H9 (cell line): ENCODE data around the gene ATP4A. TPM values are rescaled to one million over a fixed set of nuclear protein-coding genes. Genes with fewer than 3 reads are reported as not detected.

ENCODE experiments used
- DNase-seq: peaks from one replicate; pipeline ENCODE4 v3.0.0-alpha.2; 2017
- H2AFZ ChIP-seq: one replicate; pipeline ENCODE4 v1.6.1; 2013; ENCODE audit warnings: mild to moderate bottlenecking, low read length, control low read depth, moderate library complexity
- H2AK5ac ChIP-seq: 2 replicates; pipeline ENCODE4 v1.6.1; 2013; ENCODE audit warnings: low read length, control low read depth, mixed read lengths; ENCODE audit not compliant: insufficient read length
- H2BK120ac ChIP-seq: one replicate; pipeline ENCODE4 v1.6.1; 2013; ENCODE audit warnings: low read depth, mild to moderate bottlenecking, low read length, control low read depth, inconsistent platforms; ENCODE audit not compliant: poor library complexity, severe bottlenecking
- H2BK12ac ChIP-seq: 2 replicates; pipeline ENCODE4 v1.6.1; 2013; ENCODE audit warnings: low read length, control low read depth, mixed read lengths, low read depth; ENCODE audit not compliant: insufficient read length
- H2BK15ac ChIP-seq: 2 replicates; pipeline ENCODE4 v1.6.1; 2013; ENCODE audit warnings: low read depth, low read length, control low read depth
- H2BK20ac ChIP-seq: one replicate; pipeline ENCODE4 v1.6.1; 2013; ENCODE audit warnings: low read depth, mild to moderate bottlenecking, low read length, control low read depth, inconsistent platforms; ENCODE audit not compliant: poor library complexity, severe bottlenecking
- H2BK5ac ChIP-seq: 2 replicates; pipeline ENCODE4 v1.6.1; 2013; ENCODE audit warnings: low read length, control low read depth, mixed read lengths; ENCODE audit not compliant: insufficient read length
- H3K14ac ChIP-seq: 2 replicates; pipeline ENCODE4 v1.6.1; 2013; ENCODE audit warnings: low read length, control low read depth; ENCODE audit not compliant: insufficient read depth
- H3K18ac ChIP-seq: 2 replicates; pipeline ENCODE4 v1.6.1; 2013; ENCODE audit warnings: low read depth, mild to moderate bottlenecking, mixed read lengths, low read length, control low read depth; ENCODE audit not compliant: insufficient read length
- H3K23ac ChIP-seq: 2 replicates; pipeline ENCODE4 v1.6.1; 2013; ENCODE audit warnings: low read length, control low read depth, mixed read lengths, low read depth; ENCODE audit not compliant: insufficient read length
- H3K23me2 ChIP-seq: 2 replicates; pipeline ENCODE4 v1.6.1; 2013; ENCODE audit warnings: low read depth, mild to moderate bottlenecking, mixed read lengths, low read length, control low read depth; ENCODE audit not compliant: insufficient read length, poor library complexity, severe bottlenecking
- H3K27ac ChIP-seq: 2 replicates; pipeline ENCODE4 v1.5.1; 2013; ENCODE audit warnings: low read length, control low read depth, mixed read lengths, low read depth; ENCODE audit not compliant: insufficient read length
- H3K27me3 ChIP-seq: 2 replicates; pipeline ENCODE4 v1.6.1; 2013; ENCODE audit warnings: low read length, control low read depth, inconsistent platforms; ENCODE audit not compliant: insufficient read depth
- H3K4ac ChIP-seq: 2 replicates; pipeline ENCODE4 v1.6.1; 2013; ENCODE audit warnings: low read depth, mild to moderate bottlenecking, control low read depth, inconsistent platforms, low read length, moderate library complexity
- H3K4me1 ChIP-seq: 2 replicates; pipeline ENCODE4 v1.6.1; 2013; ENCODE audit warnings: low read length, control low read depth, inconsistent platforms; ENCODE audit not compliant: insufficient read depth
- H3K4me2 ChIP-seq: 2 replicates; pipeline ENCODE4 v1.6.1; 2013; ENCODE audit warnings: low read length, control low read depth, mixed read lengths; ENCODE audit not compliant: insufficient read length, insufficient read depth
- H3K56ac ChIP-seq: 2 replicates; pipeline ENCODE4 v1.6.1; 2013; ENCODE audit warnings: low read depth, mild to moderate bottlenecking, mixed read lengths, low read length, control low read depth; ENCODE audit not compliant: insufficient read length
- H3K79me1 ChIP-seq: 2 replicates; pipeline ENCODE4 v1.6.1; 2013; ENCODE audit warnings: low read depth, mild to moderate bottlenecking, moderate library complexity, low read length, control low read depth, inconsistent platforms; ENCODE audit not compliant: insufficient read depth, poor library complexity, severe bottlenecking
- H3K79me2 ChIP-seq: 2 replicates; pipeline ENCODE4 v1.6.1; 2013; ENCODE audit warnings: low read length, control low read depth, inconsistent platforms; ENCODE audit not compliant: insufficient read depth
- H3K9ac ChIP-seq: 2 replicates; pipeline ENCODE4 v1.6.1; 2013; ENCODE audit warnings: low read length, control low read depth, mixed read lengths; ENCODE audit not compliant: insufficient read length; ENCODE audit errors: extremely low read depth
- H3K9me3 ChIP-seq: one replicate; pipeline ENCODE4 v1.6.1; 2013; ENCODE audit warnings: low read depth, low read length, inconsistent platforms; ENCODE audit not compliant: control insufficient read depth
- H3T11ph ChIP-seq: one replicate; pipeline ENCODE4 v1.6.1; 2013; ENCODE audit warnings: mild to moderate bottlenecking, low read length, control low read depth, inconsistent platforms
- H4K20me1 ChIP-seq: one replicate; pipeline ENCODE4 v1.6.1; 2013; ENCODE audit not compliant: control insufficient read depth, insufficient read length, insufficient read depth
- H4K5ac ChIP-seq: 2 replicates; pipeline ENCODE4 v1.6.1; 2013; ENCODE audit warnings: low read depth, mild to moderate bottlenecking, mixed read lengths, low read length, control low read depth; ENCODE audit not compliant: insufficient read length
- H4K8ac ChIP-seq: replicated peaks from 2 replicates; pipeline ENCODE4 v1.6.1; 2013; ENCODE audit warnings: low read length, control low read depth, mixed read lengths, low read depth; ENCODE audit not compliant: insufficient read length
- H4K91ac ChIP-seq: 2 replicates; pipeline ENCODE4 v1.6.1; 2013; ENCODE audit warnings: low read depth, mild to moderate bottlenecking, moderate library complexity, mixed read lengths, low read length, control low read depth; ENCODE audit not compliant: insufficient read length
- H3K27ac Mint-ChIP-seq, 3 experiments: 2 replicates in 2 of 3; 3 replicates in 1 of 3; pipeline ENCODE4 v1.8.0; 2020 to 2021; ENCODE audit warnings: mixed read lengths in 3 of 3, mild to moderate bottlenecking in 1 of 3, moderate library complexity in 1 of 3
- H3K27me3 Mint-ChIP-seq: 2 replicates; pipeline ENCODE4 v1.8.0; 2021; ENCODE audit warnings: low read depth, mild to moderate bottlenecking, moderate library complexity, mixed read lengths
- H3K36me3 Mint-ChIP-seq, 3 experiments: 2 replicates in 2 of 3; 3 replicates in 1 of 3; pipeline ENCODE4 v1.8.0; 2020 to 2021; ENCODE audit warnings: low read depth in 3 of 3, mixed read lengths in 3 of 3; ENCODE audit not compliant: insufficient read depth in 1 of 3
- H3K4me1 Mint-ChIP-seq, 2 experiments: 2 replicates each; pipeline ENCODE4 v1.8.0; 2020; ENCODE audit warnings: mixed read lengths in 2 of 2
- H3K4me3 Mint-ChIP-seq, 2 experiments: 2 replicates in 1 of 2; 3 replicates in 1 of 2; pipeline ENCODE4 v1.8.0; 2020 to 2021; ENCODE audit warnings: mild to moderate bottlenecking in 2 of 2, mixed read lengths in 2 of 2, moderate library complexity in 1 of 2
- H3K9me3 Mint-ChIP-seq, 2 experiments: 2 replicates in 1 of 2; 3 replicates in 1 of 2; pipeline ENCODE4 v1.8.0; 2020; ENCODE audit warnings: mild to moderate bottlenecking in 2 of 2, mixed read lengths in 2 of 2, moderate library complexity in 1 of 2
- WGBS: extraction: QIAGEN DNeasy Blood & Tissue Kit; methylation state at CpG from one replicate; pipeline ENCODE4 v1.1.7; 2013; ENCODE audit warnings: missing lambda C conversion rate, low lambda C conversion rate, mixed read lengths; ENCODE audit not compliant: insufficient read length; ENCODE audit errors: extremely low coverage; 5-methylcytosine and 5-hydroxymethylcytosine counted together
- total RNA-seq: library from RNA; stranded (reverse); gene quantifications from 2 replicates; pipeline ENCODE4 v1.2.1, GENCODE V29; 2021
- TF ChIP-seq, protein P1 (sequence below): fragments of 200-600 bp; sonication (generic); conservative IDR thresholded peaks from 3 replicates; pipeline ENCODE4 v1.8.0; 2021; ENCODE audit warnings: antibody characterized with exemption, mild to moderate bottlenecking

ATP4A gene
- total RNA-seq, 1 experiment from 2014 or later: 0.24 TPM

DNA sequence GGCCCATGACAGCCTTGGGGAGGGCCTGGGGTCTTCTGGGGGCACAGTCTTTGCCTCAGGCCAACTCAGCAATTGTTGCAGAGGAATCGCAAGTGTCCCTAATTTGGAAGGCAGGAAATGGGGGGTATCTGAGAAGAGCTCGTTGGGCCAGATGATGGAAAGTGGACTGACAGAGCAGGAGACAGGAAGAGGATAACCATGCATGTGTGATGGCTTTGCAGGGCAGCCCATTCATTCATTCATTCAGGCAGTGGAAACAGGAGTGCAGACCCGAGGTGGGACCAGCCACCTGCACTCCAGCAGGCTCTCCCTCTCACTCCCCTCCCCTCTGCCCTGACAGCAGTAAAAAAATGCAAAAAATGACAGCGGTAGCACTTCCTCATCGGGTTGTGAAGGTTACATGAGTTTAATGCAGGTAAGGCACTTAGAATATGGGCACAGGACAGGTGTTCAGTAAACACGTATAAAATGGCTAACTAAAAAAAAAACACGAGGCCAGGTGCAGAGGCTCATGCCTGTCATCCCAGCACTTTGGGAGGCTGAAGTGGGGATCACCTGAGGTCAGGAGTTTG is 23.0 kb downstream of the ATP4A start:
- no peaks in the 10 kb centered on the region for H3K27me3 ChIP-seq
- no peak overlapping the region for H2BK15ac ChIP-seq
- H3T11ph ChIP-seq: no peak overlapping the region
- H3K23ac ChIP-seq: no peak overlapping the region
- no peak overlapping the region for H3K14ac ChIP-seq
- H2BK20ac ChIP-seq: no peak overlapping the region
- H3K9ac ChIP-seq: no peak overlapping the region
- WGBS: no CpG with 5 or more reads among the region's 7 CpGs
- H2BK12ac ChIP-seq: no peak overlapping the region
- no peak overlapping the region for H3K27ac ChIP-seq
- H3K4me2 ChIP-seq: no peak overlapping the region
- H3K4ac ChIP-seq: no peak overlapping the region
- no peak overlapping the region for H2BK5ac ChIP-seq
- no peak overlapping the region for H2AFZ ChIP-seq
- H3K79me1 ChIP-seq: no peaks in the 10 kb centered on the region
- H3K9me3 ChIP-seq: no peaks in the 10 kb centered on the region
- Mint-ChIP-seq H3K9me3 (no peaks in the 10 kb centered on the region), H3K36me3 (peaks cover 16 to 38% (median 37%) of the 10 kb centered on the region in 3 experiments; a peak in 6 of 7 replicates), H3K4me3 (no peak overlapping the region; a peak in 1 of 5 replicates), H3K27me3 (no peaks in the 10 kb centered on the region), H3K27ac (no peak overlapping the region; a peak in 2 of 7 replicates), H3K4me1 (peaks cover 32 to 36% of the 10 kb centered on the region in 2 experiments)
- H4K5ac ChIP-seq: no peak overlapping the region
- H3K4me1 ChIP-seq: peaks cover 8% of the 10 kb centered on the region; the same call in 1 of the 2 replicates
- no peak overlapping the region for H3K56ac ChIP-seq
- no peak for DNase-seq
- TF ChIP-seq, protein P1, sequence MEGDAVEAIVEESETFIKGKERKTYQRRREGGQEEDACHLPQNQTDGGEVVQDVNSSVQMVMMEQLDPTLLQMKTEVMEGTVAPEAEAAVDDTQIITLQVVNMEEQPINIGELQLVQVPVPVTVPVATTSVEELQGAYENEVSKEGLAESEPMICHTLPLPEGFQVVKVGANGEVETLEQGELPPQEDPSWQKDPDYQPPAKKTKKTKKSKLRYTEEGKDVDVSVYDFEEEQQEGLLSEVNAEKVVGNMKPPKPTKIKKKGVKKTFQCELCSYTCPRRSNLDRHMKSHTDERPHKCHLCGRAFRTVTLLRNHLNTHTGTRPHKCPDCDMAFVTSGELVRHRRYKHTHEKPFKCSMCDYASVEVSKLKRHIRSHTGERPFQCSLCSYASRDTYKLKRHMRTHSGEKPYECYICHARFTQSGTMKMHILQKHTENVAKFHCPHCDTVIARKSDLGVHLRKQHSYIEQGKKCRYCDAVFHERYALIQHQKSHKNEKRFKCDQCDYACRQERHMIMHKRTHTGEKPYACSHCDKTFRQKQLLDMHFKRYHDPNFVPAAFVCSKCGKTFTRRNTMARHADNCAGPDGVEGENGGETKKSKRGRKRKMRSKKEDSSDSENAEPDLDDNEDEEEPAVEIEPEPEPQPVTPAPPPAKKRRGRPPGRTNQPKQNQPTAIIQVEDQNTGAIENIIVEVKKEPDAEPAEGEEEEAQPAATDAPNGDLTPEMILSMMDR: no peak
- no peak overlapping the region for H2BK120ac ChIP-seq
- no peak overlapping the region for H2AK5ac ChIP-seq
- H4K91ac ChIP-seq: no peak overlapping the region
- no peaks in the 10 kb centered on the region for H4K20me1 ChIP-seq
- H3K23me2 ChIP-seq: peaks cover 8% of the 10 kb centered on the region
- no peak overlapping the region for H4K8ac ChIP-seq
- H3K18ac ChIP-seq: no peak overlapping the region
- H3K79me2 ChIP-seq: peaks cover 5% of the 10 kb centered on the region; the same call in 1 of the 2 replicates
